Measurements from ENCODE around the gene SEPTIN8.

SEPTIN8 gene

GRCh38 chr5:132777209-132778069 lies at the start of gene SEPTIN8:
Gene SEPTIN8 (minus strand): TSS chr5:132777239. CDS start chr5:132777137, 102 bp downstream.
- no peak for DNase-seq

- DNase-seq: no peak
Measured at GRCh38 chr5:132826424-132827082, 49.5 kb upstream of the SEPTIN8 start.

- no peak for DNase-seq
Measured at GRCh38 chr5:132825834-132826391, 48.9 kb upstream of the SEPTIN8 start.

- DNase-seq: no peak
Measured at GRCh38 chr5:132825033-132825833, 48.2 kb upstream of the SEPTIN8 start.

GRCh38 chr5:132824426-132824825 lies 47.4 kb upstream of the SEPTIN8 start:
- DNase-seq: no peak

- DNase-seq: no peak
Measured at GRCh38 chr5:132823481-132824050, 46.5 kb upstream of the SEPTIN8 start.

- no peak for DNase-seq
Measured at GRCh38 chr5:132822650-132823480, 45.8 kb upstream of the SEPTIN8 start.

- no peak for DNase-seq
Measured at GRCh38 chr5:132821791-132822190, 44.8 kb upstream of the SEPTIN8 start.

- no peak for DNase-seq
Measured at GRCh38 chr5:132821350-132821749, 44.3 kb upstream of the SEPTIN8 start.

GRCh38 chr5:132820162-132820754 lies 43.2 kb upstream of the SEPTIN8 start:
- peak; percentile 58 for DNase-seq

- DNase-seq: no peak
Measured at GRCh38 chr5:132819468-132819867, 42.4 kb upstream of the SEPTIN8 start.

GRCh38 chr5:132817011-132817410 lies 40.0 kb upstream of the SEPTIN8 start:
- DNase-seq: no peak

- no peak for DNase-seq
Measured at GRCh38 chr5:132816554-132816953, 39.5 kb upstream of the SEPTIN8 start.

- DNase-seq: no peak
Measured at GRCh38 chr5:132816083-132816482, 39.0 kb upstream of the SEPTIN8 start.

- no peak for DNase-seq
Measured at GRCh38 chr5:132815454-132815853, 38.4 kb upstream of the SEPTIN8 start.

- no peak for DNase-seq
Measured at GRCh38 chr5:132814503-132815294, 37.7 kb upstream of the SEPTIN8 start.

- DNase-seq: no peak
Measured at GRCh38 chr5:132813599-132814502, 36.8 kb upstream of the SEPTIN8 start.

GRCh38 chr5:132812781-132813598 lies 36.0 kb upstream of the SEPTIN8 start, which contains the start of gene SOWAHA:
Gene SOWAHA (plus strand): TSS chr5:132813302. CDS start chr5:132813622, 320 bp downstream.
- no peak for DNase-seq
